ENCODE data around the gene MYOF.

DNA sequence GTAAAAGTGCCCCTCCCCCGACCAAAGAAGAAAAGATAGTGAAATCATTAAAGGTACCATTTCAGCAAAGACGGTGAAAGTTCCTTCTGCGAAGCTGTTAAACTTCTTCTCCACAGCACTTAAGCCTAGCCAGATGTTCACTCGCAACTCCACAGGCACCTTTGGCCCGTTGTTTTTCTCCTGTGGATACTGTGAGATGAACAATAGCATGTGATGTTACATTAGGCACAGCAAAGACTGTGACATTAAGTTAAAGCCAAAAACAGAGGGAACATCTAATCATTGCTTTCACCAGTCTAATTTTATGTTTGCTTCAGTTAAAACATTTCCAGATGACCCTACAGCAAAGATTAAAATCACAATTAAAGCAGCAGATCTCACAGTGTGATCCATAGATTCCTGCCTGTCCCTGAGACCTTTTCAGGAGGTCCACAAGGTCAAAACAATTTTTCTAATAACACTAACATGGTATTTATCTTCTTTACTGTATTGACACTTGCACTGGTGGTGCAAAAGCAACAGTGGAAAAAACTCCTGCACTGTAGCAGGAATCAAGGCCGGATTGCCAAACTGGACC lies 112.5 kb downstream of the MYOF start:
- TF ChIP-seq, protein P1, sequence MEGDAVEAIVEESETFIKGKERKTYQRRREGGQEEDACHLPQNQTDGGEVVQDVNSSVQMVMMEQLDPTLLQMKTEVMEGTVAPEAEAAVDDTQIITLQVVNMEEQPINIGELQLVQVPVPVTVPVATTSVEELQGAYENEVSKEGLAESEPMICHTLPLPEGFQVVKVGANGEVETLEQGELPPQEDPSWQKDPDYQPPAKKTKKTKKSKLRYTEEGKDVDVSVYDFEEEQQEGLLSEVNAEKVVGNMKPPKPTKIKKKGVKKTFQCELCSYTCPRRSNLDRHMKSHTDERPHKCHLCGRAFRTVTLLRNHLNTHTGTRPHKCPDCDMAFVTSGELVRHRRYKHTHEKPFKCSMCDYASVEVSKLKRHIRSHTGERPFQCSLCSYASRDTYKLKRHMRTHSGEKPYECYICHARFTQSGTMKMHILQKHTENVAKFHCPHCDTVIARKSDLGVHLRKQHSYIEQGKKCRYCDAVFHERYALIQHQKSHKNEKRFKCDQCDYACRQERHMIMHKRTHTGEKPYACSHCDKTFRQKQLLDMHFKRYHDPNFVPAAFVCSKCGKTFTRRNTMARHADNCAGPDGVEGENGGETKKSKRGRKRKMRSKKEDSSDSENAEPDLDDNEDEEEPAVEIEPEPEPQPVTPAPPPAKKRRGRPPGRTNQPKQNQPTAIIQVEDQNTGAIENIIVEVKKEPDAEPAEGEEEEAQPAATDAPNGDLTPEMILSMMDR (IDR thresholded peaks at IDR 0.05 in 4 of 5, conservative IDR thresholded peaks at IDR 0.05 in 1 of 5), result no peak
- no peak for TF ChIP-seq POLR2A (IDR thresholded peaks at IDR 0.05)
